A673 (cell line): ENCODE results near the gene RBM19. TPM values are rescaled to one million over a fixed set of nuclear protein-coding genes. Genes with fewer than 3 reads are reported as not detected.

ENCODE experiments used
- BruUV-seq: library from RNA; stranded (reverse); fragments of 400-500 nt; replicated peaks from 2 replicates; lab custom pipeline; 2021; lab: Mats Ljungman, UMichigan
- CTCF ChIA-PET: fragments of 300-600 bp; sonication (Branson Sonifier 250); formaldehyde crosslinking; loops from one replicate; lab custom pipeline; 2022; ENCODE audit warnings: antibody characterized with exemption; lab: Charles Lee
- POLR2A ChIA-PET: fragments of 300-600 bp; sonication (Branson Sonifier 250); formaldehyde crosslinking; loops from one replicate; lab custom pipeline; 2022; ENCODE audit warnings: antibody characterized with exemption; ENCODE audit not compliant: low non-redundant PET; lab: Charles Lee
- DNase-seq: peaks from one replicate; pipeline ENCODE4 v3.0.0-alpha.2; 2015; ENCODE audit warnings: low spot score
- H3K27ac ChIP-seq: fragments of 200-600 bp; sonication (generic); 2 replicates; pipeline ENCODE4 v1.5.1; 2016; ENCODE audit warnings: mixed run types, low read depth, mild to moderate bottlenecking, mixed read lengths, antibody characterized with exemption, low read length; ENCODE audit not compliant: poor library complexity, severe bottlenecking
- H3K27me3 ChIP-seq: fragments of 200-600 bp; sonication (generic); replicated peaks from 2 replicates; pipeline ENCODE4 v1.6.1; 2017; ENCODE audit warnings: mixed run types, low read depth, mild to moderate bottlenecking, mixed read lengths, antibody characterized with exemption, low read length; ENCODE audit not compliant: insufficient read depth, poor library complexity
- H3K36me3 ChIP-seq: fragments of 200-600 bp; sonication (generic); 2 replicates; pipeline ENCODE4 v1.6.1; 2016; ENCODE audit warnings: mixed run types, mild to moderate bottlenecking, mixed read lengths, antibody characterized with exemption, low read length; ENCODE audit not compliant: insufficient read depth, poor library complexity, severe bottlenecking
- H3K4me1 ChIP-seq: fragments of 200-600 bp; sonication (generic); 2 replicates; pipeline ENCODE4 v1.6.1; 2017; ENCODE audit warnings: mixed run types, mild to moderate bottlenecking, mixed read lengths, antibody characterized with exemption, low read length; ENCODE audit not compliant: insufficient read depth, poor library complexity, severe bottlenecking
- H3K4me3 ChIP-seq: fragments of 200-600 bp; sonication (generic); 2 replicates; pipeline ENCODE4 v1.5.1; 2016; ENCODE audit warnings: low read depth, mixed run types, mild to moderate bottlenecking, mixed read lengths, low read length; ENCODE audit not compliant: poor library complexity, severe bottlenecking
- H3K9me3 ChIP-seq: fragments of 200-600 bp; sonication (generic); 2 replicates; pipeline ENCODE4 v1.6.1; 2016; ENCODE audit warnings: mixed run types, low read depth, mild to moderate bottlenecking, mixed read lengths, antibody characterized with exemption, low read length; ENCODE audit not compliant: poor library complexity, severe bottlenecking
- EZH2 ChIP-seq: fragments of 200-600 bp; sonication (generic); IDR thresholded peaks from 2 replicates; pipeline ENCODE4 v1.6.1; 2017; ENCODE audit warnings: borderline replicate concordance, low read depth, mild to moderate bottlenecking, mixed read lengths, antibody characterized with exemption, low read length; ENCODE audit not compliant: poor library complexity, severe bottlenecking
- intact Hi-C: fragments of 100-400 bp; cut with micrococcal nuclease; formaldehyde crosslinking; loops from one replicate; pipeline ENCODE4 v1.10.0; 2022; ENCODE audit not compliant: unreplicated experiment
- total RNA-seq: library from RNA; stranded (reverse); gene quantifications from 2 replicates; pipeline ENCODE4 v1.2.3, GENCODE V29; 2021
- TF ChIP-seq, protein P1 (sequence below): fragments of 300-800, 200-600 bp; sonication (generic); conservative IDR thresholded peaks from 2 replicates; pipeline ENCODE4 v1.5.1; 2017; ENCODE audit warnings: low read depth, mild to moderate bottlenecking, antibody characterized with exemption, low read length, moderate library complexity, mixed read lengths

Gene RBM19
- total RNA-seq, 1 experiment from 2014 or later, result 47.1 TPM

DNA sequence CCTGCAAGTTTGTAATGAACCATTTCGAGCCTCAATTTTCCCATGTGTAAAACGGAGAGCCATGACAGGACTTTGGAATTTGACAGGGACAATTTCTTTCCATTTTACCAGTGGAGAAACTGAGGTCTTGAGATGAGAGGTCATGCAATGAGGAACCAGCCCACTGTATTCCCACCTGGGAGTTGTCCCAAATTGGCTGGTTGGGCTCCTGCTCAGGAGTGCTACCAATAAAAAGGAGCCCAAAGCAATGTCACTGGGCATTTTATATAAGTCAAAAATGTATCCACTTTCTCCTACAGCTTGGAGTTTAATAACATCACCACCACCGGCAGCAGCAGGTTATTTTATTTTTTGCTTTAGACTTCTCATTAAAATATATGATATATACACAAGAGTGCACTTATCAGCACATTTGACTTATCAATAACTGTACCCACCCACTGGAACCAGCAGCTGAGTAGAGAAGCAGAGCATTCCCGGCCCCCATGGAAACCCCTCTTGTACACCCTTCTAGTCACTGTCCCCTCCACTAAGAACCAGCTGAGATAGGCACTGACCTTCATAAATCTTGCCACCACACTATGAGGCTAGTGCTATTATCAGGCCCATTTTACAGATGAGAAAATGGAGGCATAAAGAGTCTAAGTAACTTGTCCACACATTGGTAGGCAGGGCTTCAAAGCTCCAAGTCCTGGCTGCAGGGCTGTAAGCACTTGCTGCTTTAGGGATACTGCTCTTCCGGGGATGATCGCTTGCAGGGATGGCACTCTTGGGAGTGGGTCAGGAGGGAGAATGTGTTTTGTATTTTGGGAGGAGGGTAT lies 25.3 kb upstream of the RBM19 start:
- no TSS peak for BruUV-seq
- no peaks in the 10 kb centered on the region for H3K36me3 ChIP-seq
- H3K4me3 ChIP-seq, result no peak overlapping the region
- H3K9me3 ChIP-seq, result no peaks in the 10 kb centered on the region
- CTCF ChIA-PET, result interaction anchor here (0.8 kb wide), 1 partner anchor 584 kb away, joined by 3 read pairs; no protein-coding TSS in a partner anchor
- peaks cover 12% of the 10 kb centered on the region for H3K27me3 ChIP-seq
- intact Hi-C loops, result no loop called here
- POLR2A ChIA-PET, result no interaction called here
- no peaks in the 10 kb centered on the region for H3K4me1 ChIP-seq
- DNase-seq, result no peak
- H3K27ac ChIP-seq, result no peak overlapping the region
- TF ChIP-seq EZH2, result no peak
- TF ChIP-seq, protein P1, sequence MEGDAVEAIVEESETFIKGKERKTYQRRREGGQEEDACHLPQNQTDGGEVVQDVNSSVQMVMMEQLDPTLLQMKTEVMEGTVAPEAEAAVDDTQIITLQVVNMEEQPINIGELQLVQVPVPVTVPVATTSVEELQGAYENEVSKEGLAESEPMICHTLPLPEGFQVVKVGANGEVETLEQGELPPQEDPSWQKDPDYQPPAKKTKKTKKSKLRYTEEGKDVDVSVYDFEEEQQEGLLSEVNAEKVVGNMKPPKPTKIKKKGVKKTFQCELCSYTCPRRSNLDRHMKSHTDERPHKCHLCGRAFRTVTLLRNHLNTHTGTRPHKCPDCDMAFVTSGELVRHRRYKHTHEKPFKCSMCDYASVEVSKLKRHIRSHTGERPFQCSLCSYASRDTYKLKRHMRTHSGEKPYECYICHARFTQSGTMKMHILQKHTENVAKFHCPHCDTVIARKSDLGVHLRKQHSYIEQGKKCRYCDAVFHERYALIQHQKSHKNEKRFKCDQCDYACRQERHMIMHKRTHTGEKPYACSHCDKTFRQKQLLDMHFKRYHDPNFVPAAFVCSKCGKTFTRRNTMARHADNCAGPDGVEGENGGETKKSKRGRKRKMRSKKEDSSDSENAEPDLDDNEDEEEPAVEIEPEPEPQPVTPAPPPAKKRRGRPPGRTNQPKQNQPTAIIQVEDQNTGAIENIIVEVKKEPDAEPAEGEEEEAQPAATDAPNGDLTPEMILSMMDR, result no peak

- Histone ChIP-seq H3K9me3 (no peaks in the 10 kb centered on the region), H3K27ac (no peak overlapping the region), H3K27me3 (peaks cover 8% of the 10 kb centered on the region), H3K36me3 (no peaks in the 10 kb centered on the region), H3K4me3 (no peak overlapping the region), H3K4me1 (no peaks in the 10 kb centered on the region)
- TF ChIP-seq EZH2, result no peak
- TF ChIP-seq, protein P1, result no peak
- peak; percentile 4 for DNase-seq
- ChIA-PET CTCF (no interaction called here), POLR2A (no interaction called here)
- BruUV-seq, result no TSS peak
- intact Hi-C loops, result no loop called here
Observed at GRCh38 chr12:113990250-113991223, 24.4 kb upstream of the RBM19 start.

DNA sequence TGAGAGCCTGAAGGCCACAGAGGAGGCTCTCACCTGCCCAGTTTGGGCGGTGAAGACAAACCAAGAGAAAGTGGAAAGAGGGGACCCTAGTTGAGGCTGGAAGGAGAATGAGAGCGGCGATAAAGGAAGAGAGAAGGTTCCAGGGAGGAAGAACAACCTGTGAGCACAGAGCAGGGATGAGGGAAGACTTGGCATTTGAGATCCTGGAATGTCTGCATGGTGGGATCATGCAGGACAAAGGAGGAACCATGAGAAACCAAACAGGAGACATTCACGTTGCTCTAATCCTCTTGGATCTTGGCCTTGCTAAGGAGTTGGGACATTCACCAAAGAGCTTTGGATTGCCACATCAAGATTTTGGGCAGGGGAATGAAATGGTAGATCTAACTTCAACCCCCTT lies 22.9 kb upstream of the RBM19 start:
- H3K27me3 ChIP-seq, result peaks cover 4% of the 10 kb centered on the region
- BruUV-seq, result no TSS peak
- H3K4me1 ChIP-seq, result no peaks in the 10 kb centered on the region
- TF ChIP-seq, protein P1, result no peak
- TF ChIP-seq EZH2, result no peak
- no peak overlapping the region for H3K4me3 ChIP-seq
- intact Hi-C loops, result loop anchor here (10.0 kb wide), 2 partner anchors 486 to 676 kb away; no protein-coding TSS in a partner anchor
- POLR2A ChIA-PET, result no interaction called here
- no peak for DNase-seq
- no peaks in the 10 kb centered on the region for H3K36me3 ChIP-seq
- H3K9me3 ChIP-seq, result no peaks in the 10 kb centered on the region
- H3K27ac ChIP-seq, result no peak overlapping the region
- CTCF ChIA-PET, result no interaction called here
